ENCODE measurements around the gene CDX2.

- no peak for TF ChIP-seq CTCF (IDR thresholded peaks at IDR 0.05; ENCODE audit: poor library complexity)
- no peak for TF ChIP-seq EZH2 (IDR thresholded peaks at IDR 0.05; ENCODE audit: borderline replicate concordance)
Measured at GRCh38 chr13:27963491-27963890, 5.6 kb downstream of the CDX2 start.
